CD4-positive, alpha-beta memory T cell (primary cell): ENCODE measurements around the gene LGALS1. TPM values are rescaled to one million over a fixed set of nuclear protein-coding genes. Genes with fewer than 3 reads are reported as not detected.
A peak's percentile ranks its signal among the peaks of the same experiment; 100 is the strongest.

Source experiments
- CTCF ChIA-PET: fragments of 350-600 bp; sonication (Branson Sonifier 250); formaldehyde crosslinking; loops from one replicate; lab custom pipeline; 2021; ENCODE audit warnings: inconsistent platforms; ENCODE audit not compliant: partially characterized antibody; lab: Charles Lee
- POLR2A ChIA-PET: fragments of 350-600 bp; sonication (Branson Sonifier 250); formaldehyde crosslinking; loops from one replicate; lab custom pipeline; 2021; ENCODE audit not compliant: partially characterized antibody; lab: Charles Lee
- DNase-seq, 5 donors: peaks; one replicate each; pipeline versions ENCODE4 v3.0.0 to v3.0.0-alpha.2; 2020 to 2022; ENCODE audit warnings: mixed read lengths in 1 of 5
- H3K27ac ChIP-seq: one replicate; pipeline ENCODE4 v1.7.0; 2013; ENCODE audit warnings: low read depth, low read length
- H3K27me3 ChIP-seq: 2 replicates; pipeline ENCODE4 v1.7.0; 2013; ENCODE audit warnings: mild to moderate bottlenecking, low read length, moderate library complexity; ENCODE audit not compliant: insufficient read depth
- H3K36me3 ChIP-seq: 2 replicates; pipeline ENCODE4 v1.7.0; 2013; ENCODE audit warnings: mild to moderate bottlenecking, low read length, moderate library complexity; ENCODE audit not compliant: insufficient read depth
- H3K4me1 ChIP-seq: 2 replicates; pipeline ENCODE4 v1.7.0; 2013; ENCODE audit warnings: mild to moderate bottlenecking, low read length, moderate library complexity; ENCODE audit not compliant: insufficient read depth
- H3K4me3 ChIP-seq, 2 donors: one replicate each; pipeline ENCODE4 v1.7.0; 2013; ENCODE audit warnings: low read length in 2 of 2, mild to moderate bottlenecking in 1 of 2
- H3K9me3 ChIP-seq, 2 donors: one replicate each; pipeline ENCODE4 v1.7.0; 2013; ENCODE audit warnings: low read length in 2 of 2, control low read depth in 1 of 2; ENCODE audit not compliant: control insufficient read depth in 1 of 2
- H3K27ac Mint-ChIP-seq, 7 donors: one replicate each; pipeline ENCODE4 v1.8.0; 2020 to 2021; ENCODE audit warnings: mixed read lengths in 7 of 7, mild to moderate bottlenecking in 6 of 7, inconsistent platforms in 3 of 7, moderate library complexity in 3 of 7
- H3K27me3 Mint-ChIP-seq, 2 donors: one replicate each; pipeline ENCODE4 v1.8.0; 2020 to 2021; ENCODE audit warnings: mixed read lengths in 2 of 2
- H3K36me3 Mint-ChIP-seq, 2 donors: one replicate each; pipeline ENCODE4 v1.8.0; 2020 to 2021; ENCODE audit warnings: mixed read lengths in 2 of 2, inconsistent platforms in 1 of 2, mild to moderate bottlenecking in 1 of 2
- H3K4me1 Mint-ChIP-seq, 4 donors: one replicate each; pipeline ENCODE4 v1.8.0; 2020 to 2021; ENCODE audit warnings: mixed read lengths in 4 of 4, mild to moderate bottlenecking in 1 of 4
- H3K4me3 Mint-ChIP-seq, 8 donors: one replicate each; pipeline ENCODE4 v1.8.0; 2020 to 2021; ENCODE audit warnings: mixed read lengths in 8 of 8, mild to moderate bottlenecking in 7 of 8, moderate library complexity in 6 of 8, inconsistent platforms in 3 of 8
- H3K9me3 Mint-ChIP-seq, 8 donors: one replicate each; pipeline ENCODE4 v1.8.0; 2020 to 2021; ENCODE audit warnings: mixed read lengths in 8 of 8, mild to moderate bottlenecking in 5 of 8, inconsistent platforms in 3 of 8, moderate library complexity in 1 of 8
- intact Hi-C: fragments of 100-400 bp; cut with micrococcal nuclease; formaldehyde crosslinking; loops from one replicate; pipeline ENCODE4 v1.15.1; 2023
- polyA plus RNA-seq, 2 donors: library from polyadenylated mRNA; unstranded; fragments of 300-500 nt; fragmentation: Illumina TruSeq; gene quantifications; one replicate each; pipeline ENCODE4 v1.2.3, GENCODE V29; 2021
- total RNA-seq, 2 experiments: library from RNA; stranded (reverse); gene quantifications; one replicate each; pipeline ENCODE4 v1.2.3, GENCODE V29; 2021

LGALS1 gene
- total and polyA plus RNA-seq, 4 experiments from 2014 or later, result 64.8 to 358 (median 192) TPM

DNA sequence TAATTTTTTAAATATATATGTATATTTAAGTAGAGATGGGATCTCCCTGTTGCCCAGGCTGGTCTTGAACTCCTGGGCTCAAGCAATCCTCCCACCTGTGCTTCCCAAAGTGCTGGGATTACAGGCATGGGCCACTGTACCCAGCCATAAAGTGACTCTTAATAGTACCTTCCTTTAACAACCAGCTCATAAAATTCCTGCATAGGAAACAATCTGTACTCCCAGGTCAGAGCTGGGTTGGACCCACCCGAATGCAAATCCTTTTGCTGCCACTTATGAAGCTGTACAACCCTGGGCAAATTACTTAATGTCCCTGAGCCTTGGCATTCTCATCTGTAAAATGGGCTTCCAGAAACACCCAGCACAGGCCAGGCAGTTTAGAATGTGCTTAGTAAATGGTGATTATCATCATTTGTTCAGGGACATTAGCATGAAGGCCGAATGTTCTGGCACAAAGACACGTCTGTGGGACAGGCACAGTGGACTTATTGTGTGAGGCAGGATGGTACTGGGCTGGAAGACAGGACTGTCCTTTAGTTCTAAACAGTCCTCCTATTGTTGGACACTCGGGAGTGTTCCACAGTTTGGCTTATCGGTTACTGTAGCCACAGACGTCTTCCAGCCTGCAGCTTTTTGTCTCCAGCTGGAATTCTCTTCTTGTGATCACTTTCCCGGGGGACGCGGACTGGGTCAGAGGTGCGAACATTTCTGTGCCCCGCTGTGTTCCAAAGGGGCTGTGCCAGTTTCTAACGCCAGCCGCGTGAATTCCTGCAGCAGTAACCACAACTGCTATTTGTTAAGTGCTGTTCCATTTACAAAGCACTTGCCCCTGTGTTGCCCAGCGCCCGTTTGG, 11.0 kb upstream of the LGALS1 start:
- H3K27ac ChIP-seq, result no peak overlapping the region
- ChIA-PET CTCF (interaction anchor here (0.5 to 17.5 kb wide), 6 partner anchors 14 to 1194 kb away, joined by 3 to 221 read pairs (median 4); partner anchors contain the start of gene LGALS1), POLR2A (interaction anchor here (1.1 to 13.9 kb wide), 3 partner anchors 8 to 22 kb away, joined by 3 to 348 read pairs (median 7); partner anchors contain the start of gene LGALS1)
- H3K27me3 ChIP-seq, result no peaks in the 10 kb centered on the region
- intact Hi-C loops, result no loop called here
- H3K4me1 ChIP-seq, result peaks cover 20% of the 10 kb centered on the region
- no peaks in the 10 kb centered on the region for H3K36me3 ChIP-seq
- no peaks in the 10 kb centered on the region for H3K27me3 Mint-ChIP-seq
- H3K4me1 Mint-ChIP-seq, result peaks cover 15 to 31% (median 23%) of the 10 kb centered on the region in 4 donors
- no peak for DNase-seq
- no peaks in the 10 kb centered on the region for H3K9me3 ChIP-seq
- no peak overlapping the region for H3K4me3 Mint-ChIP-seq
- H3K9me3 Mint-ChIP-seq, result no peaks in the 10 kb centered on the region
- H3K36me3 Mint-ChIP-seq, result peaks cover 0 to 2% of the 10 kb centered on the region in 2 donors
- H3K4me3 ChIP-seq, result no peak overlapping the region
- no peak overlapping the region for H3K27ac Mint-ChIP-seq

- DNase-seq, result no peak
- ChIA-PET CTCF (interaction anchor here (1.0 to 17.5 kb wide), 3 partner anchors 8 to 22 kb away, joined by 4 to 221 read pairs (median 181); partner anchors contain the start of gene LGALS1), POLR2A (interaction anchor here (13.9 kb wide), 1 partner anchor 7 kb away, joined by 348 read pairs; the partner anchor contains the start of gene LGALS1)
- H3K27ac ChIP-seq, result no peak overlapping the region
- H3K36me3 ChIP-seq, result no peaks in the 10 kb centered on the region
- H3K9me3 ChIP-seq, result no peaks in the 10 kb centered on the region
- peaks cover 0 to 2% of the 10 kb centered on the region in 2 donors for H3K36me3 Mint-ChIP-seq
- intact Hi-C loops, result no loop called here
- no peak overlapping the region for H3K4me3 Mint-ChIP-seq
- H3K27ac Mint-ChIP-seq, result no peak overlapping the region
- no peaks in the 10 kb centered on the region for H3K27me3 Mint-ChIP-seq
- peaks cover 10% of the 10 kb centered on the region for H3K4me1 ChIP-seq
- H3K9me3 Mint-ChIP-seq, result no peaks in the 10 kb centered on the region
- H3K27me3 ChIP-seq, result no peaks in the 10 kb centered on the region
- H3K4me1 Mint-ChIP-seq, result peaks cover 5 to 24% (median 16%) of the 10 kb centered on the region in 4 donors
- no peak overlapping the region for H3K4me3 ChIP-seq
Measured at GRCh38 chr22:37665487-37665886, 9.9 kb upstream of the LGALS1 start.

DNA sequence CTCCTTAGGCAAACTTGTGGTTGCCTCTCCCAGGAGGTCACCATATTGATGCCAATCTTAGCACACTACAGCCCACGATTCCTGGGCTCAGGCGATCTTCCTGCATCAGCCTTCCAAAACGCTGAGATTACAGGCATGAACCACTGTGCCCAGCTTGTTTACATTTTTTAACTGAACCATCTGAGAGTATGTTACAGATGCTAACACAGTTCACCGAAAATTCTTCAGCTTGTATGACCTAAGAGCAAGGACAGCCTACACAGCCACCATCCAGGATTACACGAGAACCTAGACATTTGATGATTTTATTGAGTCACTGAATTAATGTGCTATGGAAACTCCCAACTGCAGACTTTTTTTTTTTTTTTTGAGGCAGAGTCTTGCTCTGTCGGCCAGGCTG, 5.8 kb upstream of the LGALS1 start:
- H3K4me1 ChIP-seq, result peaks cover 29% of the 10 kb centered on the region
- H3K9me3 Mint-ChIP-seq, result no peaks in the 10 kb centered on the region
- H3K27me3 Mint-ChIP-seq, result no peaks in the 10 kb centered on the region
- peaks cover 0 to 3% of the 10 kb centered on the region in 2 donors for H3K36me3 Mint-ChIP-seq
- intact Hi-C loops, result no loop called here
- H3K4me3 Mint-ChIP-seq, result peak overlapping the region in 1 of 8 donors; percentile 39
- ChIA-PET CTCF (interaction anchor here (0.6 to 22.7 kb wide), 5 partner anchors 8 to 77 kb away, joined by 3 to 558 read pairs (median 3); partner anchors contain the start of gene SH3BP1), POLR2A (interaction anchor here (0.7 to 12.9 kb wide), 3 partner anchors 9 to 29 kb away, joined by 3 to 348 read pairs (median 185); partner anchors contain the start of genes PDXP and SH3BP1)
- no peaks in the 10 kb centered on the region for H3K36me3 ChIP-seq
- DNase-seq, result no peak
- peak overlapping the region in 2 of 7 donors; percentile 22 to 57 for H3K27ac Mint-ChIP-seq
- no peaks in the 10 kb centered on the region for H3K9me3 ChIP-seq
- no peak overlapping the region for H3K27ac ChIP-seq
- H3K4me1 Mint-ChIP-seq, result peaks cover 15 to 41% (median 26%) of the 10 kb centered on the region in 4 donors
- no peak overlapping the region for H3K4me3 ChIP-seq
- no peaks in the 10 kb centered on the region for H3K27me3 ChIP-seq

DNA sequence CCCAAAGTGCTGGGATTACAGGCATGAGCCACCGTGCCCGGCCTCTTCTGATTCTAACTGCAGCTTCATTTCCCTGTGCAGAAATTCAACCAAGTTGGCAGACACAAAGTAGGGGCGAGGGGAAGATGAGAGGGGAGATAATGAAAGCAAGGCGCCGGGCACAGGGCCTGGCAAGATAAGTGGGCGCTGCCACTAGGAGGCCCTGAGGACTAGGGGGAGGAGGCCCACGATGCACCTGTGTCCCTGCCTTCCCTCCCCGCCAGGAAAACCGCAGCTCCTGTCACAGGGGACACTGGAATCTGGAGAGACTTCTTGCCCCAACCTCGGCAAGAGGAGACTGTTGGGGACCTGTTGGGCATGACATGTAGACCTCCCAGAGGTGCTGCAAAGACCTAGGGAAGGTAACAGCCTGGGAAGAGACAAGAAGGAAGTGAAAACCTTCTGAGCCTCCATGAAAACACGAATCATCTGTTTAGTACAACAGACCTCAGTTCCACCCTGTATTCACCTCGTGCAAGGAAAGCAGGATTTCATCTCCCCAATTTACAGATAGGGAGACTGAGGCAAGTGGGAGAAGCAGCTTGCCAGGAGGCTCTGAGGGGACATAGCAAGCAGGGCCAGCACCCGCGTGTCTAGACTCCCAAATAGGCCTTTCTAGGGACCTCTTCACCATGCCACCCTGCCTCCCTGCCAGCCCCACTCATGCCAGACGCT, 3.1 kb upstream of the LGALS1 start:
- Histone ChIP-seq H3K27ac (peak overlapping the region; percentile 24), H3K36me3 (no peaks in the 10 kb centered on the region), H3K4me1 (peaks cover 42% of the 10 kb centered on the region), H3K9me3 (no peaks in the 10 kb centered on the region), H3K4me3 (no peak overlapping the region), H3K27me3 (no peaks in the 10 kb centered on the region)
- Mint-ChIP-seq H3K27ac (peak overlapping the region; percentile 57 to 96 (median 88)), H3K4me1 (peaks cover 21 to 69% (median 34%) of the 10 kb centered on the region in 4 donors), H3K9me3 (no peaks in the 10 kb centered on the region), H3K4me3 (peak overlapping the region in 7 of 8 donors; percentile 8 to 59 (median 23)), H3K36me3 (peaks cover 0 to 6% of the 10 kb centered on the region in 2 donors), H3K27me3 (no peaks in the 10 kb centered on the region)
- intact Hi-C loops, result no loop called here
- ChIA-PET POLR2A (interaction anchor here (0.8 to 12.9 kb wide), 8 partner anchors 11 to 64 kb away, joined by 3 to 348 read pairs (median 37); partner anchors contain the start of genes GGA1, NOL12, PDXP and SH3BP1), CTCF (interaction anchor here (0.6 to 22.7 kb wide), 6 partner anchors 10 to 53 kb away, joined by 3 to 558 read pairs (median 8); partner anchors contain the start of gene SH3BP1)
- peak; percentile 35 to 61 (median 37) for DNase-seq

DNA sequence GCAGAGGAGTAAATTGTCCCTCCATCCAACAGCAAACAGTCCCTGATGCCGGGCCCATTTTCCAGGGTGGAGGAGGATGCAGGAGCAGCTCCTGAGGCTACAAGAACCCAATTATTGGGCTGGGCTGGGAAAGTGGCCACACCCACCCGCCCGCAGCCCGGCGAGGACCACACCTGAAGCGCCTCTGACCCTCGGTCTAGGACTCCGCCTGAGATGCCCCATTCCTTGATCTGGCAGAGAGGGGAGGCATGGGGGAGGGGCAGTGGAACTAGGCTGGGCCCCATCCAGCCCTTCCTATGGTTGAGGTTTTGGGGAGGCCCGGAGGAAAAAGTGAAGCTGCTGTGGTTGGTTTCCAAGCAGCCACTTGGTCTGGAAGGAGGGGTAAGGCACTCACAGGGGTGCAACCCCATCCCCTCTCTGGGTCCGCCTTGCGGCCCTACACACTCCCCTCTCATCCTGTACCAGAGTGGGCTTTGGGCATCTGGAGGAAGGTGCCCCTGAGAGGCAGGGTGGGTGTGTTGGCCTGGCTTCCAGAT, 2.4 kb upstream of the LGALS1 start:
- Histone ChIP-seq H3K4me1 (peaks cover 45% of the 10 kb centered on the region), H3K9me3 (no peaks in the 10 kb centered on the region), H3K4me3 (no peak overlapping the region), H3K27me3 (no peaks in the 10 kb centered on the region), H3K27ac (no peak overlapping the region), H3K36me3 (no peaks in the 10 kb centered on the region)
- H3K27me3 Mint-ChIP-seq, result no peaks in the 10 kb centered on the region
- H3K27ac Mint-ChIP-seq, result peak overlapping the region in 6 of 7 donors; percentile 57 to 96 (median 88)
- H3K9me3 Mint-ChIP-seq, result no peaks in the 10 kb centered on the region
- CTCF ChIA-PET, result interaction anchor here (0.6 to 22.7 kb wide), 5 partner anchors 9 to 54 kb away, joined by 3 to 558 read pairs (median 33); partner anchors contain the start of genes PDXP and SH3BP1
- POLR2A ChIA-PET, result interaction anchor here (1.0 to 12.9 kb wide), 6 partner anchors 11 to 68 kb away, joined by 3 to 348 read pairs (median 80); partner anchors contain the start of genes GGA1, NOL12, PDXP and SH3BP1
- H3K4me3 Mint-ChIP-seq, result peak overlapping the region in 3 of 8 donors; percentile 9 to 59 (median 20)
- peaks cover 0 to 8% of the 10 kb centered on the region in 2 donors for H3K36me3 Mint-ChIP-seq
- intact Hi-C loops, result no loop called here
- no peak for DNase-seq
- peaks cover 24 to 75% (median 39%) of the 10 kb centered on the region in 4 donors for H3K4me1 Mint-ChIP-seq

DNA sequence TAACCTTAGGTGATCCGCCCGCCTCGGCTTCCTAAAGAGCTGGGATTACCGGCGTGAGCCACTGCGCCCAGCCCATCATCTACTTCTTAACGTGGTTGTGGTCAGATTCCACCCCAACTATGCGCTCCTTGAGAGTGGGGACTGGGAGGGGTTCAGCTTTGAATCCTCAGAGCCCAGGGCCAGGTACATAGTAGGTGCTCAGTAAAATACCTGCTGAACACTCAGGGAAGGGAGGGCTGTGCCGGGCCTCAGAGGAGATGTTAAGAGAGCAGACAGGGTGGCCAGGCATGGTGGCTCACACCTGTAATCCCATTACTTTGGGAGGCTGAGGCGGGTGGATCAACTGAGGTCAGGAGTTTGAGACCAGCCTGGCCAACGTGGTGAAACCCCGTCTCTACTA, 1.2 kb upstream of the LGALS1 start:
- POLR2A ChIA-PET, result interaction anchor here (1.0 to 12.9 kb wide), 9 partner anchors 10 to 82 kb away, joined by 3 to 348 read pairs (median 57); partner anchors contain the start of genes GGA1, NOL12, PDXP and SH3BP1
- peak overlapping the region; percentile 15 for H3K27ac ChIP-seq

More for the DNA sequence above, 1.2 kb upstream of the LGALS1 start:
- H3K4me3 Mint-ChIP-seq, result peak overlapping the region; percentile 53 to 99 (median 66)
- Histone ChIP-seq H3K36me3 (no peaks in the 10 kb centered on the region), H3K4me1 (peaks cover 49% of the 10 kb centered on the region), H3K9me3 (no peaks in the 10 kb centered on the region), H3K27me3 (no peaks in the 10 kb centered on the region), H3K4me3 (no peak overlapping the region)
- DNase-seq, result no peak
- H3K9me3 Mint-ChIP-seq, result no peaks in the 10 kb centered on the region
- H3K27me3 Mint-ChIP-seq, result no peaks in the 10 kb centered on the region
- intact Hi-C loops, result no loop called here
- H3K4me1 Mint-ChIP-seq, result peaks cover 26 to 77% (median 42%) of the 10 kb centered on the region in 4 donors
- H3K36me3 Mint-ChIP-seq, result peaks cover 0 to 8% of the 10 kb centered on the region in 2 donors
- CTCF ChIA-PET, result interaction anchor here (5.3 to 22.7 kb wide), 3 partner anchors 8 to 36 kb away, joined by 33 to 558 read pairs (median 181); partner anchors contain the start of genes PDXP and SH3BP1
- peak overlapping the region; percentile 59 to 96 (median 72) for H3K27ac Mint-ChIP-seq
